Peyer's patch (tissue), 4 donors: ENCODE measurements around the gene ADNP2.

Experiments
- POLR2A ChIP-seq, 2 donors: fragments of 450-650 bp; IDR thresholded peaks; one replicate each; pipeline ENCODE4 v1.5.1; 2017; ENCODE audit warnings: antibody characterized with exemption in 2 of 2, mild to moderate bottlenecking in 2 of 2, moderate library complexity in 2 of 2
- TF ChIP-seq, protein P1 (sequence below), 6 experiments: fragments of 450-650 bp in 4 of 6; fragments of 200-600 bp in 2 of 6; sonication (generic) in 1 of 6; IDR thresholded peaks; one replicate each; pipeline ENCODE4 v1.5.1; 2017 to 2019; ENCODE audit warnings: antibody characterized with exemption in 6 of 6, mild to moderate bottlenecking in 3 of 6, moderate library complexity in 1 of 6

DNA sequence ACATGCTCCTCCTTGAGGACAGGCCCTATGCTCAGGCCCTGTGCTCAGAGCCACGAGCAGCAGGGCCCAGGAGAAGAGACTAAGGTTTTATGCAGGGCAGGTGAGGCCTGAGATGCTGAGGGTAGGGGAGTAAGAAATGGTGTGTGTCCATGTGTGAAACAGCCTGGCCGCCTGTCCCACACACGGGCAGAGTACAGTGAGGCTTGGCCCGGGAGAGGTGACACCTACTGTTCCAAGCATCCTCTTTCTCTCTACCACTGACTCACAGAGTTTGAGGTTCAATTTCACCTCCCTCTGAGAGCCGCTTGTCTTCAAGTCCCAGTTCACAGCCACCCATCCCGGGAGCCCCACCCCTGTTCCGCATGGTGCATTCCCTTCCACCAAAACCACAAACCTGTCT is 54.1 kb downstream of the ADNP2 start:
- TF ChIP-seq, protein P1, sequence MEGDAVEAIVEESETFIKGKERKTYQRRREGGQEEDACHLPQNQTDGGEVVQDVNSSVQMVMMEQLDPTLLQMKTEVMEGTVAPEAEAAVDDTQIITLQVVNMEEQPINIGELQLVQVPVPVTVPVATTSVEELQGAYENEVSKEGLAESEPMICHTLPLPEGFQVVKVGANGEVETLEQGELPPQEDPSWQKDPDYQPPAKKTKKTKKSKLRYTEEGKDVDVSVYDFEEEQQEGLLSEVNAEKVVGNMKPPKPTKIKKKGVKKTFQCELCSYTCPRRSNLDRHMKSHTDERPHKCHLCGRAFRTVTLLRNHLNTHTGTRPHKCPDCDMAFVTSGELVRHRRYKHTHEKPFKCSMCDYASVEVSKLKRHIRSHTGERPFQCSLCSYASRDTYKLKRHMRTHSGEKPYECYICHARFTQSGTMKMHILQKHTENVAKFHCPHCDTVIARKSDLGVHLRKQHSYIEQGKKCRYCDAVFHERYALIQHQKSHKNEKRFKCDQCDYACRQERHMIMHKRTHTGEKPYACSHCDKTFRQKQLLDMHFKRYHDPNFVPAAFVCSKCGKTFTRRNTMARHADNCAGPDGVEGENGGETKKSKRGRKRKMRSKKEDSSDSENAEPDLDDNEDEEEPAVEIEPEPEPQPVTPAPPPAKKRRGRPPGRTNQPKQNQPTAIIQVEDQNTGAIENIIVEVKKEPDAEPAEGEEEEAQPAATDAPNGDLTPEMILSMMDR (IDR thresholded peaks at IDR 0.05): no peak
- no peak for TF ChIP-seq POLR2A (IDR thresholded peaks at IDR 0.05)
